Activated T-helper 9 cell treated with anti-CD3 and anti-CD28 coated beads, Interleukin-2, amount 50 U/mL, for 16 hours (primary cell): Measurements from ENCODE around the gene SLC25A12.
A peak's percentile ranks its signal among the peaks of the same experiment; 100 is the strongest.
"Not testable (repeated sequence)": the region's sequence is repeated elsewhere in the genome, so short reads cannot be mapped to it uniquely, and the experiment has no call there.

Experiments used
- DNase-seq: peaks from one replicate; pipeline ENCODE4 v3.0.0-alpha.2; 2020; ENCODE audit warnings: low read depth

Gene SLC25A12

GRCh38 chr2:171893824-171894611 is at the start of gene SLC25A12:
Gene SLC25A12 (minus strand): TSS chr2:171894244. CDS start chr2:171894214, 30 bp downstream.
- peak; percentile 62 for DNase-seq

- no peak for DNase-seq
Measured at GRCh38 chr2:171941316-171941699, 47.3 kb upstream of the SLC25A12 start.

GRCh38 chr2:171939743-171940071 is 45.7 kb upstream of the SLC25A12 start:
- no peak for DNase-seq

- DNase-seq: no peak
Measured at GRCh38 chr2:171939058-171939742, 45.2 kb upstream of the SLC25A12 start.

- DNase-seq: no peak
Measured at GRCh38 chr2:171930385-171930784, 36.3 kb upstream of the SLC25A12 start.

GRCh38 chr2:171924170-171924942 is 30.3 kb upstream of the SLC25A12 start:
- DNase-seq: no peak

GRCh38 chr2:171923206-171923605 is 29.2 kb upstream of the SLC25A12 start:
- DNase-seq: no peak

- peak; percentile 95 for DNase-seq
Measured at GRCh38 chr2:171922230-171923022, 28.4 kb upstream of the SLC25A12 start, which contains the start of gene HAT1. Gene HAT1 (plus strand): TSS chr2:171922461. CDS start chr2:171922501, 40 bp downstream.

GRCh38 chr2:171921970-171922229 is 27.9 kb upstream of the SLC25A12 start:
- DNase-seq: no peak

- DNase-seq: no peak
Measured at GRCh38 chr2:171919453-171919852, 25.4 kb upstream of the SLC25A12 start.

GRCh38 chr2:171913517-171913916 is 19.5 kb upstream of the SLC25A12 start:
- DNase-seq: no peak

GRCh38 chr2:171910494-171910893 is 16.4 kb upstream of the SLC25A12 start:
- DNase-seq: no peak

GRCh38 chr2:171909266-171909665 is 15.2 kb upstream of the SLC25A12 start:
- DNase-seq: no peak

- DNase-seq: no peak
Measured at GRCh38 chr2:171908235-171908634, 14.2 kb upstream of the SLC25A12 start.

GRCh38 chr2:171902840-171903420 is 8.9 kb upstream of the SLC25A12 start:
- no peak for DNase-seq

- not testable (repeated sequence) for DNase-seq
Measured at GRCh38 chr2:171899623-171900282, 5.7 kb upstream of the SLC25A12 start.

- DNase-seq: no peak
Measured at GRCh38 chr2:171895786-171896185, 1.7 kb upstream of the SLC25A12 start.

GRCh38 chr2:171894612-171894947 is 536 bp upstream of the SLC25A12 start:
- no peak for DNase-seq

GRCh38 chr2:171893196-171893823 is 734 bp downstream of the SLC25A12 start:
- DNase-seq: no peak

- DNase-seq: no peak
Measured at GRCh38 chr2:171889808-171890207, 4.2 kb downstream of the SLC25A12 start.

GRCh38 chr2:171889333-171889732 is 4.7 kb downstream of the SLC25A12 start:
- DNase-seq: no peak
